ENCODE results near the gene LTBP2.

LTBP2 gene

GRCh38 chr14:74503291-74503937 lies 108.6 kb downstream of the LTBP2 start:
- no peak for DNase-seq

GRCh38 chr14:74502236-74503019 lies 109.6 kb downstream of the LTBP2 start:
- no peak for DNase-seq

GRCh38 chr14:74501691-74502090 lies 110.3 kb downstream of the LTBP2 start:
- DNase-seq, result no peak

GRCh38 chr14:74501135-74501614 lies 110.9 kb downstream of the LTBP2 start:
- DNase-seq, result no peak

GRCh38 chr14:74500417-74501134 lies 111.5 kb downstream of the LTBP2 start:
- DNase-seq, result no peak

- DNase-seq, result no peak
Observed at GRCh38 chr14:74495356-74495755, 116.7 kb downstream of the LTBP2 start.

- peak; percentile 100 for DNase-seq
Observed at GRCh38 chr14:74493343-74494261, 118.4 kb downstream of the LTBP2 start, which contains the start of gene ISCA2. Gene ISCA2 (plus strand): TSS chr14:74493765. CDS start chr14:74493775, 10 bp downstream.

- DNase-seq, result no peak
Observed at GRCh38 chr14:74492776-74493342, 119.2 kb downstream of the LTBP2 start, which contains the start of gene NPC2. Gene NPC2 (minus strand): TSS chr14:74493305. CDS start chr14:74493274, 31 bp downstream.

GRCh38 chr14:74491956-74492775 lies 119.9 kb downstream of the LTBP2 start:
- DNase-seq, result no peak

GRCh38 chr14:74490486-74490885 lies 121.6 kb downstream of the LTBP2 start:
- DNase-seq, result no peak

GRCh38 chr14:74488786-74489397 lies 123.1 kb downstream of the LTBP2 start:
- DNase-seq, result no peak

- DNase-seq, result no peak
Observed at GRCh38 chr14:74486164-74486563, 125.9 kb downstream of the LTBP2 start.

- DNase-seq, result no peak
Observed at GRCh38 chr14:74483321-74483720, 128.7 kb downstream of the LTBP2 start.

- DNase-seq, result no peak
Observed at GRCh38 chr14:74482571-74482970, 129.5 kb downstream of the LTBP2 start.

GRCh38 chr14:74480046-74480445 lies 132.0 kb downstream of the LTBP2 start:
- DNase-seq, result no peak

- DNase-seq, result no peak
Observed at GRCh38 chr14:74478996-74479635, 132.9 kb downstream of the LTBP2 start.

GRCh38 chr14:74476607-74477006 lies 135.4 kb downstream of the LTBP2 start:
- no peak for DNase-seq

GRCh38 chr14:74476107-74476506 lies 135.9 kb downstream of the LTBP2 start:
- no peak for DNase-seq

- no peak for DNase-seq
Observed at GRCh38 chr14:74475678-74476077, 136.4 kb downstream of the LTBP2 start.

- DNase-seq, result no peak
Observed at GRCh38 chr14:74474376-74474775, 137.7 kb downstream of the LTBP2 start.

Data from activated gamma-delta T cell treated with Interleukin-2 at 50 U/mL for 16 hours (primary cell).